DND-41 (cell line): ENCODE data around the gene SYT9.

Experiments used
- EZH2 ChIP-seq: IDR thresholded peaks from 3 replicates; pipeline ENCODE4 v1.6.1; 2012; ENCODE audit warnings: borderline replicate concordance, low read depth, mild to moderate bottlenecking, moderate library complexity, low read length, inconsistent platforms; ENCODE audit not compliant: severe bottlenecking
- TF ChIP-seq, protein P1 (sequence below): IDR thresholded peaks from 2 replicates; pipeline ENCODE4 v1.5.1; 2012; ENCODE audit warnings: borderline replicate concordance, low read length, moderate library complexity, mild to moderate bottlenecking; ENCODE audit not compliant: poor library complexity, severe bottlenecking; ENCODE audit errors: extremely low read depth

DNA sequence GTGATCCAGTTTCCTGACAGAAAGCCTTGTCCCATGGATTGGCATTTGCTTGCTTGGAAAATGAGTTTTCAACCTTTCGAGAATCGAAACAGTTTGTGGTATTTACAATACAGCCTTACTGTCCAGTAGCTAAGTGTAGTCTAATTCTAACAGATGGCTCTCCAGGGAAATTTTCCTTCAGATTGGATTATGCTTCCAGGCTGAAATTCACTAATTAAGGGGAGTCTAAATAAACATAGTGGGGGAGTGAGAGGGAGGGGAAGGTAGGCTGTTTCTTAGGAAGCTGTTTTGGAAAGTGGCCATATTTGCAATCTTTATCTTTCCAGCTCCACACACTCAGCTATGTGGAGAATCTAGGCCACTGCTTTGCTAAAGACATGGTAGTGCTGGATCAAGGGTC lies 81.3 kb downstream of the SYT9 start:
- no peak for TF ChIP-seq EZH2
- TF ChIP-seq, protein P1, sequence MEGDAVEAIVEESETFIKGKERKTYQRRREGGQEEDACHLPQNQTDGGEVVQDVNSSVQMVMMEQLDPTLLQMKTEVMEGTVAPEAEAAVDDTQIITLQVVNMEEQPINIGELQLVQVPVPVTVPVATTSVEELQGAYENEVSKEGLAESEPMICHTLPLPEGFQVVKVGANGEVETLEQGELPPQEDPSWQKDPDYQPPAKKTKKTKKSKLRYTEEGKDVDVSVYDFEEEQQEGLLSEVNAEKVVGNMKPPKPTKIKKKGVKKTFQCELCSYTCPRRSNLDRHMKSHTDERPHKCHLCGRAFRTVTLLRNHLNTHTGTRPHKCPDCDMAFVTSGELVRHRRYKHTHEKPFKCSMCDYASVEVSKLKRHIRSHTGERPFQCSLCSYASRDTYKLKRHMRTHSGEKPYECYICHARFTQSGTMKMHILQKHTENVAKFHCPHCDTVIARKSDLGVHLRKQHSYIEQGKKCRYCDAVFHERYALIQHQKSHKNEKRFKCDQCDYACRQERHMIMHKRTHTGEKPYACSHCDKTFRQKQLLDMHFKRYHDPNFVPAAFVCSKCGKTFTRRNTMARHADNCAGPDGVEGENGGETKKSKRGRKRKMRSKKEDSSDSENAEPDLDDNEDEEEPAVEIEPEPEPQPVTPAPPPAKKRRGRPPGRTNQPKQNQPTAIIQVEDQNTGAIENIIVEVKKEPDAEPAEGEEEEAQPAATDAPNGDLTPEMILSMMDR = no peak
